ENCODE measurements around the gene PPIB.
A peak's percentile ranks its signal among the peaks of the same experiment; 100 is the strongest.
"Not testable (repeated sequence)": the region's sequence is repeated elsewhere in the genome, so short reads cannot be mapped to it uniquely, and the experiment has no call there.

The PPIB gene

DNA sequence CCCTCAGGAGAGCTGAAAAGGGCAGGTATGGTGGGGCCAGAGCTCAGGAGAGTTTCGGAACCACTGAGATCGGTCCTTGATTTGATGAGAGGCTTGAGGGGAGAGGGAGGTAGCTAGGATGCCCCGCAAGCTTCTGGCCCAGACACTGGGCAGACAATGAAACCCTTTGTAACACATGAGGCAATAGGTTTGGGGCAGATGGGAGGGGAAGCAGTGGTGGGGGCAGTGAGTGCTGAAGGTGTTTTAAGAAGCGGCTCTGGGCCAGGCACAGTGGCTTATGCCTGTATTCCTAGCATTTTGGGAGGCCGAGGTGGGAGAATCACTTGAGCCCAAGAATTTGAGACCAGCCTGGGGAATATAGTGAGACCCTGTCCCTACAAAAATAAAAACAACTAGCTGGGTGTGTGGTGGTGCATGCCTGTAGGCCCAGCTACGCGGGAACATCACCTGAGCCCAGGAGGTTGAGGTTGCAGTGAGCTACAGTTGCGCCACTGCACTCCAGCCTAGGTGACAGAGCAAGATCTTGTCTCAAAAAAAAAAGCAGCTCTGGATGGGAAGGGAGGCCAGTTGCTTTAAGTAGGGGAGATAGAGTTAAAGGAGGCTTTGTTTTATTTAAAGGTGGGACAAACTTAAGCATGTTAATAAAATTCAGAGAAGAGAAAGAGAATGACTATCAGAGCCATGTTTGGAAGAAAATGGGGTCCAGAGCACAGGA is 20.9 kb downstream of the PPIB start:
- no peak for DNase-seq (ENCODE audit: low read depth)

DNA sequence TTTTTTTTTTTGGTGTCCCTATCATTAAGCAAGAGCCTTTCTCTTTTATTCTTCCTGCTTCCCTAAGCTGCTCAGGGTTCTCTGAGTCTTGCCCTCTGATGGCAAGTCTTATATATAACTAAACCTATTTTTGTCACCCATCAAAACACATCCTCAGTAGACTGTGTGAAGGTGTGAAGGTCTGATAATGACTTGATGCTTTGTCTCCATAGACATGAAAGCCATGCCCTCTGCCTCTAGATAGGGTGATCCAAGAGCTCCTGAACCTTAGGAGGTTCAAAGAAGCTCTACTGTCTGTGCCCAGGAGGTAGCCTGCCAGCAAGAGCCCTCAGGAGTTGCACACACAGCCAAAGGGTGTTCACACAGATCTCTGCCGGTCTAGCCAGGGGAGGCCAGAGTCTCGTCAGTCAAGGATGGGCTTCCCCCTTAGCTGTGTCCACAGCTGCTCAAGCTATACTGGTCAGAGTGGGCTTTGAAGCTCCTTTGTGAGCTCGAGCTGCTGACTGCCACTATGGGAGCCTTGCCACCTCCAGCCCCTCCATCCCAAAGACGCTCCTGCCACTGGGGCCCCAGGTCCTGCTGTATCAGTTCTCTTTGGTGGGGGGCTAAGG is 24.4 kb downstream of the PPIB start:
- DNase-seq (ENCODE audit: low read depth): no peak

DNA sequence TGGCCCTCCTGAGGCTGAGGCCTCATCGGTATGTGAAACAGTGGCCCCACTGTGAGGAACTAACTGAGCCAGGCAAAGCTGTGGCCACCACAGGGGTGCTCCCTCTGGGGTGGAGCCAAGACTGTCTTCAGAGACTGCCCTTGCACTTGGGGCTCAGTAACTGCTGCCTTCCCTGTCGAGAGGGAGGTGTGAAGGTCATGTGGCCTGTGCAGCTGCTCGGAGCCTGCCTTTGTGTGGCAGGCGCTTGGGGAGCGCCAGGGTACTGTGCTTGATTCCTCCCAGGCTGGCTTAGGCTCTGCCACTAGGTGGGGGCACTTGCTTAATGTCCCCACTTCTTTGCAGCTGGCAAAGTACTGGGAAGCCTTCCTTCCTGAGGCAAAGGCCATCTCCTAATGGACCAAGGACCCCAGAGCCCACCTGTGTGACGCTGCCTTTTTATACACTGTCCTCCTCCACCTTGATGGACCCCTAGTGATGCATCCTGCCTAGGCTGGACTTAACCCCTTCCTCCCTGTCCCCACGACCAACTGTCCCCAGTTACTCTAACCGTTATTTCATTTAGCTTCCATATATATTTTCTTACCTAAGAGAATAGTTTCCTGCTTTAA is 25.5 kb downstream of the PPIB start:
- DNase-seq (ENCODE audit: low read depth): no peak

DNA sequence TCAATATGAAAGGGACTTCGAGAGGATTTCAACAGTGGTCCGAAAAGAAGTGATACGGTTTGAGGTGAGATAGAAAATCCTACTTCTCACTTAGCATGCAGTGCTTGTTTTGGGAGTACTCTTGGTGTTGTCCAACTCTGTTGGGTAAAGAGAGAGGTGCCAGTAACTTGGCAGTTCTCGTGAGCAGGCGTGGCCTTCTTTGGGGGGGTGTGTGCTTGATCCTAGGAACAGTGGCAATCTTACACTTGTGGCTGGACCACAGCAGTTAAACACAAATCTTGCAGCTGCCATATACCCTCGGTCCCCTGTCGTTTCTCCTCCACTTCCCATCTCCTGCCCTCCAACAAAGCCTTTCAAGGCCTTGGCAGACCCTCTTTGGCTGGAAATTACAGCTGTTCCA is 26.5 kb downstream of the PPIB start:
- no peak for DNase-seq (ENCODE audit: low read depth)

DNA sequence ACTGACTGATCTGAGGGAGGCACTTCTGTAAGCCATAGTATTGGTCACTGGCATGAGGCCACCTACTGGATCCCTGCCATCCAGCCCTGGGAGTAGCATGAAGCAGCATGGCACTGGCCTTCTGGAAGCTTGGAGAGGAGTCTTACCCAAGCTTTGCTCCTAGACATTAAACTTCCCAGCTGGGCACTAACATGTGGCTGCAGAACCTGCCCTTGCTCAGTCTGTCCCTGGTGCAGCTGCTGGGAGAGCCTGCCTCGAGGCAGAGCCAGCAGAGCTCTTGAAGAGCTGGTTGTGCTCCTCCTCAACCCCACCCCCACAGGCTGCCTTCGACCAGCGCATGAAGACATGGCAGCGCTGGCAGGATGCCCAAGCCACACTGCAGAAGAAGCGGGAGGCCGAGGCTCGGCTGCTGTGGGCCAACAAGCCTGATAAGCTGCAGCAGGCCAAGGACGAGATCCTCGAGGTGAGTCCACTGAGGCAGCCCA is 28.4 kb downstream of the PPIB start:
- DNase-seq (ENCODE audit: low read depth): peak; percentile 52

DNA sequence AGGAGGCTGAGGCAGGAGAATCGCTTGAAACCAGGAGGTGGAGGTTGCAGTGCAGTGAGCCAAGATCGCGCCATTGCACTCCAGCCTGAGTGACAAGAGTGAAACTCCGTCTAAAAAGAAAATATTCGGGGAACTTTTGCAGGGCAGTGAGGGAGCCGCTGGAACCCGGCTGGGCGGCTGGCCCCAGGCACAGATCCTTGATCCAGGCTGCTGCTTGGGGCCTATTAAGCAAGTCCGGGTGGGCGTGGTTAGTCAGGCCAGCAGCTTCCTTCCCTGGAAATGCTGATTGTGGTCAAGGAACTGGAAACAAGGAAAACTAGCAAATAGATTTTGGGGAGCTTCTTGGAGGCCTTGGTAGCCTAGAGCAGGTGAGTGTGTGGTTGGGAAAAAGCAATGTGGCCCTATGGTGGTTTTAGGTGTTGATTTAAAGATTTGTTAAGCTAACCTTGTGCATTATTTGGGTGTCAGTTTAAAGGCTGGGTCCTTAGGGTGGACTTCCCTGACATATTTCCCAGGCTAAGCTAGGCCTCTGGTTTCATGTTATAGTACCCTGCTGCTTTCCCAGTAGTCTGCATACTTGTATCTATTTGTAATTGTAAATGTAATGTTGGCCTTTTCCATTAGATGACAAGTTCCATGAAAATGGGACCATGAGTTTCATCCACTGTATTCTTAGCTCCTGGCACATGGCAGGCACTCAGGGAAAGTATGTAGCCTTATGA is 29.0 kb downstream of the PPIB start:
- DNase-seq (ENCODE audit: low read depth): peak; percentile 36

DNA sequence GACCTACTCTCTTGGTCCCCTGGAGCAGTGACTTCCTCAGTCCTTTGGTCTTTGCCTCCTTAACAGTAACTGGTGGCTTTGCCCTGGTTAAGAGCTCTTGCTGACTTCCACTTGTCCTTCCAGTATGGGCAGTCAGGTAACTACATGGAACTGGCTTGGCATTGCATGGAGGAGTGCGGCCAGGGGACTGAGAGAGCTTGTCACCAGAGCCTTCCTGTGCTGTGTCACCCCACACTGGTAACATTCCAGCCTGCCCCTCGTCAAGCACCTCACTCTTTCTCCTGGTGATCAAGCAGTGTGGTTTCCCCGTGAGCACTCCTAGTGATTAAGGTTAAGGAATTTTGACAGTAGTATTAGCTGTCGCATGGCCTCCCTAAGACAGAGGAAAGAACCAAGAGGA is 30.6 kb downstream of the PPIB start:
- no peak for DNase-seq (ENCODE audit: low read depth)

DNA sequence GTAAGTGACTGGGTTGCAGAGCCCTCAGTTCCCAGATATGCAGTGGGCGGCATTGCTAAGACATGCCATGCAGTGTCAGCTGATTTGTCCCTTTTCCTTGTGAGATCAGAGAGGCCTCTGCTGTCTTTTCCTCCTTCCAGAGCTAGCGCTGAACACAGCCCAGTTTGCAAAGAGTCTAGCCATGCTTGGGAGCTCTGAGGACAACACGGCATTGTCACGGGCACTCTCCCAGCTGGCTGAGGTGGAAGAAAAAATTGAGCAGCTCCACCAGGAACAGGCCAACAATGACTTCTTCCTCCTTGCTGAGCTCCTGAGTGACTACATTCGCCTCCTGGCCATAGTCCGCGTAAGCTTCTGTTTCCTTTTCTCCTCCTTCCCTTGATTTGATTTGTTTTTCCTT is 31.3 kb downstream of the PPIB start:
- no peak for DNase-seq (ENCODE audit: low read depth)

DNA sequence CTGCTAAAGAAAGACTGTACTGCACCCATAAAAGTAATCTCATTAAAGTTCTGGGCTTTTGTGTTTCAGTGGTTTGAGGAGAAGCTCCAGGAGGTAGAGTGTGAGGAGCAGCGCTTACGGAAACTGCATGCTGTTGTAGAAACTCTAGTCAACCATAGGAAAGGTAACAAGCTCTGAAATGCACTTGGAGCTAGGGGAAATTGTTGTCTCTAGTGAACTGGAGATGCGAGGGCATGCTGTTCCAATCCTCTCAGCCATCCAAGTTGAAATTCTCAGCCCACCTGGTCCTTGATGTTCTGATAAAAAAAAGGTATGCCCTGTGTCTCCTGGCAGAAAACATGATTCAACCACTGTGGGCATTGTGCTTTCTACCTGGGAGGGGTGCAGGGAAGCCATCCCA is 32.7 kb downstream of the PPIB start:
- DNase-seq (ENCODE audit: low read depth): no peak

DNA sequence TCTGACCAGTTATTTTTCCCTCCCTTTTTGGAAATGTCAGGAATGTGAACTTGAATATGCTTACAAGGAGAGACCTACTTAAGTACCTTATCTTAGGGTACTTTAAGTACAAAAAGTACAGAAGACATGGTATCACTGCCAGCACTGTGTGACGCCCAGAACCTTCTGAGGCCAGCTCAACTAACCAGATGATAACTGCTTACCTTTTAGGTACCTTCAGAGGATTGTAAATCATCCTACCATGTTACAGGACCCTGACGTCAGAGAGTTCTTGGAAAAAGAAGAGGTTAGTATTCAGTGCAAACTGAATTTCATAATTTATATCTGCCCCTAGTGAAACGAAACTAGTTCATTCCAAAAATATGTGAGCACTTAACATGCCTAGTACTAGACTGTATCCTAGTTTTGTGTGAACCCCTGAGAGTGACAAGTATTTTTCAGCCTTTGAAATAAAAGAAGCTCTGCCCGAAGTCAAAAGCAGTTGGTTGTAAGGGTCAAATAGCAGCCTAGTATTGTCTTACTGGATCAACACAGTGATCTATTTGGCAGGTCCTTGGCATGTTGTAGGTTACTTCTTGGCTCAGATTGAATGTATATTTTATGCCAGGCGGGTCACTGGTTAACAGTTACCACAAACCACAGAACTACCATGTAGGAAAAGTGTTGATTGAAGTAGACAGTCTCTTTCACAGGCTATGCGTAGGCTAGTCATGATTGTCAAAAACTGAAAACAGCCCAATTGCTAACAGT is 35.1 kb downstream of the PPIB start:
- peak; percentile 73 for DNase-seq (ENCODE audit: low read depth)

DNA sequence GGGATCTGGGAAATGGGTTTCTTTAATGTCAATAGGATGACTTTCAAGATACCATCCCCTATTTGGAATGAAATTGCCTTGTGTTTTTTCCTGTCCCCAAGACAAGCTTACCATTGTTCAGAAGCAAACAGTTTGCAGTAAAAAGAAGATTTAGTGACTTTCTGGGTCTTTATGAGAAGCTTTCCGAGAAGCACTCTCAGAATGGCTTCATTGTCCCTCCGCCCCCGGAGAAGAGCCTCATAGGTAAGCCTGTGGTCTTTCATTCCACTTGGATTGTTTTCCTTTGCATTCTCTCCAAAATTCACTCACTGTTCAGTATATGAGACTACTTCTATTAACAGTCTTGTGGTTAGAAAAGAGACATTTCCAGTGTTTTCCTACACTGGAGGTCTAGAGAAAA is 36.8 kb downstream of the PPIB start:
- no peak for DNase-seq (ENCODE audit: low read depth)

DNA sequence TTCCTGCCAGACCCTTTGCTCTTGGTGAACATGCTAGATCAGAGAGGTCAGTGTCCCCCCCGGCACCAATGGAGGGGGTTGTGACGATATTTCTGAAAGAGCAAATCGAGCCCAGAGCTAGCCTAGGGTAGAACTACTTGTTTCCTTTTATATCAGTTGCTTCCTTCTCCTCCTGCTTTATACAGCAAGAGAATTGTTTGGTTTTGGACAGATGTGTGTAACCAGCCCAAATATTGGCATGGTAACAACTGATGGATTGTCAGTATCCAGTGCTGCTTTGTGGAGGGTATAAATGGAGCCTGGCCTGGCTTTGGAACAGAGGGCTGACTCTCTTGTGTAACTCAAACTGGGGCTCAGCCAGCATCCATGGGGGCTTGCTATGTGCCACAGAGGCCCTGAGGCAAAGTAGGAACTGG is 39.9 kb downstream of the PPIB start:
- DNase-seq (ENCODE audit: low read depth): no peak

DNA sequence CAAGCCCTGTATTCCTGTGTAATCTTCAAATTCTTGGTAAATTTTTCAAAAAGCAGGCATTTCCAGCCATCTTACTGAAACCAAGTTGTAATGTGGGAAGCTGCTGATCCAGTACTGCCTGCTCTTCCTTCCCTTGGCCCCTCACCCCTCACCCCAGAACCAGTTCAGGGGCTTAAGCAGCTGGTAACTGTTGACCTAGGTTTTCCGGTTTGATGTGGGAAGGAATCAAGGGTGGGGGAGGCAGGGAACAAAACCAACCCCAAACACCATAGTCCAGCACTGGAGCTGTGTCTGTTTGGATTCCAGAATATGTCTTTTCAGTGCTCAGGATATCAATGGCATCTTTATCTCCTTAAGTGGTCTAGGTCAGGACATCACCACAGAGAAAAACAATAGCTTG is 40.4 kb downstream of the PPIB start:
- no peak for DNase-seq (ENCODE audit: low read depth)

DNA sequence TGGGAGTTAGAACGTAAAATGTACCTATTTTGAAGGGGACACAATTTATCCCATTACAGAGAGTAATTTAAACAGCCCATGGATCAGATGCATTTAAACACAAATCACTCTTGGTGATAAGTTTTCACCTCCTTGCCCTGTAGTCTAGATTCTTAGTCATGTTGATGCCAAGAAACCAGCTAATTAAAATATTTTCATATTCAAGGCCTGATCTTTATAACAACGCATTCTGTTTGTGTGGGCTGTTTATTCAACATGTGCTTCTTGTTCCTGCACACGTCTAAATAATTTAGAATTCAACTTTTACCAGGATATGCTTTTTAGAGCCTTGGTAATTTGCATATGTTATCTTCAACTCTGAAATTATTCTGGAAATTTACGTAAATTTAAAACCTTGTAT is 41.2 kb downstream of the PPIB start:
- no peak for DNase-seq (ENCODE audit: low read depth)

DNA sequence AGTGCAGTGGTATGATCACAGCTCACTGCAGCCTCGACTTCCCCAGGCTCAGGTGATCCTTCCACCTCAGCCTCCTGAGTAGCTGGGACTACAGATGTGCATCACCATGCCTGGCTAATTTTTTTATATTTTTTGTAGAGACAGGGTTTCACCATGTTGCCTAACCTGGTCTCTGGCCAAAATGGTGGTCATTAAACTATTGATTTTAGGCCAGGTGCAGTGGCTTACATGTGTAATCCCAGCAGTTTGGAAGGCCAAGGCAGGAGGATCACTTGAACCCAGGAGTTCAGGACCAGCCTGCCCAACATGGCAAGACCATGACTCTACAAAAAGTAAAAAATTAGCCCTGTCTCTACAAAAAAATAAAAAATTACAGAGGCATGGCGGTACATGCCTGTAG is 42.5 kb downstream of the PPIB start:
- not testable (repeated sequence) for DNase-seq (ENCODE audit: low read depth)

DNA sequence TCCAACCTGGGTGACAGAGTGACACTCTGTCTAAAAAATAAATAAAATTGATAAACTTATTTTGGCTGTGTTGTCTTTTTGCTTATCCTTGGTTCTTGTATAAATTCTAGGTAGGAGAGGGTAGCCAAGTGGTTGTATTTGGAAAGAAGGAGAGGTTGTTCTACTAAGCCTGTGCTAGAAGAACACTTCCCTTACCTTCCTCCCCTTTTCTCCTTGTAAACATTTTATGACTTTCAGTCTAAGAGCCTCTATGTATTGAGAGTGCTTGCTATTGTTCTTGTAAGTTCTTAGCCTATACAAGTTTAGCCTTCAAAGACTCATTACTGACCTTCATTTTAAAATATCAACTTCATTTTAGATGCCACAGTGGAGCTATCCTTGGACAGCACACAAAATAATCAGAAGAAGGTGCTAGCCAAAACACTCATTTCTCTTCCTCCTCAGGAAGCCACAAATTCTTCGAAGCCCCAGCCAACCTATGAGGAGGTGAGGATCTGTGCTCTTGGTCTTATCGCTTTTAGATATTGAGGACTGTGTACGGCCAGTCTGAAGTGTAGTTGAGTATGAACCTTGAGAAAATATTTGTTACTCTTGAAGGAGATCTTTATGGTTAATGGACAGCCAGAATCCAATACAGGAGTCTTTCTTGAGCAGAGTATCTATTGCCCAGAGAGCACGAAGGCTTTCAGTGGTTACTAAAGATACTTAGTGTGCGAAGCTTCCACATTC is 44.9 kb downstream of the PPIB start:
- no peak for DNase-seq (ENCODE audit: low read depth)

DNA sequence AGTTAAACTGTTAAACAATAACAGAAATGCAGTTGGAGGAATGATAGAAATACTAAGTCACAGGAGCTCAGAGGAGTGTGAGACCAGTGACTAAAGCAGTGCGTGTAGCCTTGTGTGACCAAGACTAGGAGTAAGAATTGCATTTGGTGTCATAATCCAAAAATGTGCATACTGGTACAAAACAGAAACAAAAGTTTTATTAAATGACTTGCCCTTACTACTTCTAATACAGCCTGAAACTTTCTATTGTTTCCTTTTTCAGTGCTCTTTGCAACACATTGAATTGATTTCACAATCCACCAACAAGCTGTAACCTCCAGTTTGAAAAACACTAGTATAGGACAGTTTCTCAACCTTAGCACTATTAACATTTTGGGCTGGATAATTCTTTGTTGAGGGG is 49.9 kb downstream of the PPIB start:
- DNase-seq (ENCODE audit: low read depth): peak; percentile 41

DNA sequence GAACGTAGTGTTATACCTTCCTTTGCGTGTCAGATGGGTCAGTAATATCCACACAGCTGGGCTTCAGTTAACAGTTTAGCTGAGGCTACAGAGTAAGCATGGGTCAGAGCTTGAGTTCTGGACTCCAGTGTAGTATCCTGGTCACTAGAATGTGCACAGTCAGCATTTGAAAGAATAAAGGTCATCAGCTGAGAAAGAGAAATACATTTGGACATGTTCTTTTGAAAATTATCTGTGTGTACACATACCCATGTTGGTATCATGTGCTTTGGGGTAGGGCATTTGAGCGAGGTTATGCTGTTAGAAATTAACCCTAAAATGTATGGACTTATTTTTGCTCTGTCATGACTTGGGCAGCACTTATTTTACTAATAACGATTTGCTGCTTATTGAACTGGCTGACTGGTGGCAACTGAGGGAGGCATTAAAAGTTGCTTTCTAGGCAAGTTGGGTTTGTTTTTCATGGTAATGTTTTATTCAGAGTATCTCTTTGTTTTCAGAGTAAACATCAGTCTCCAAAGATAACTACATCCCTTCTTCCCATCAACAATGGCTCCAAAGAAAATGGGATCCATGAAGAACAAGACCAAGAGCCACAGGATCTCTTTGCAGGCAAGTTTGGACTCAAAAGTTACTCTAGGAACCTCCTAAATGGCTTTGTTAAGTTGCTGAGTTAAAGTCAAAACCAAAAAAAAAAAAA is 50.6 kb downstream of the PPIB start:
- no peak for DNase-seq (ENCODE audit: low read depth)

DNA sequence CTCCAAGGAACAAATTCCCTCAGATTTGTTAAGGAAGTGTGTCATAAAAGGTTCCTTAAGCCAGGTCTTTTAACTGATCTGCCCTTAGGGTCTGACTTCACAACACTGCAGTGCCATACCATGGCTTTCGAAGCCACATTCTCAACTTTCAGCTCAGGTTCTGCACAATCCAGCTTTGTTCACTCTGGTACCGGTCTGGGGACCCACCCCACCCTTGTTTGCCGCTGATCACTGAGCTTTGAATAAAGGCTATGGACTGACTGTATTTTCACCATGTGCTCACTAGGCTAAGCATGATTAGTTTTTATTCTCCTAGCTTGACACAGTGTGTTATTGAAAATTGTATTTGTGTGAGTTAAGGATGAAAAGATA is 51.2 kb downstream of the PPIB start:
- no peak for DNase-seq (ENCODE audit: low read depth)

DNA sequence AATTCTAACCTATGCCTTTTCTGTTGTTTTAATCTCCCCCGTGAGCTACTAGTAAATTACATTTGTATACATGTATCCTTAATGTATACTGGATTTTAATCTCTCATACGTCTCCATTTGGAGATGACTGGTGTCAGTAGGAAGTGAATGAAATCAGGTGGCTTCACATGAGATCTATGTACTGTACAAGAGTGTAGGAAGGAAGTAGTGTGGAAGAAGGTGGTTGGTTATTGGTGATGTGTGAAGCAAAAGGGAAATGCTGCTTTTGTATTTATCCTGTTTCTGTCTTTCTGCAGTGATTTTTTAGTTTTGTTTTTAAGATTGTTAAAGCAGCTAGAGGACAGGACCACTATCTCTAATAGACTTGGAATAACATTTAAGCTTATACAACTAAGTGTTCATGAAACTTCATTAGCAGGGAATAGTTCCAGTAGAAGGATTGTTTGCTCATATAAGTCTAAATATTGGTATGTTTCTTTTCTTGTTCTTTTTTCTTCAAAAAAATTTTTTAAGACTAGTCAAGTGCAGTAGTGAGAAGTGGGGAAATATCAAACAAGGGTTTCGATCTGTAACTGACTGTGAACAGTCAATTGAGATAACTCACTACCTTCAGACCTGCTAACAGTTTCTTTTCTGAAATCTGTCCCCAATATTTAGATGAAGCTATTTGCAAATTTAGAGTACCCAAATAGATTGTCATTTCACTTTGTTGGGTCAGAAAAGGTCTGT is 51.7 kb downstream of the PPIB start:
- DNase-seq (ENCODE audit: low read depth): no peak

All from amniotic epithelial cell (primary cell).